Measurements from ENCODE around the gene PTMS.

The PTMS gene

GRCh38 chr12:6771509-6772330, 5.6 kb downstream of the PTMS start:
- no peak for DNase-seq (ENCODE audit: low read depth)

GRCh38 chr12:6772331-6772695, 6.2 kb downstream of the PTMS start, which contains the start of gene LAG3:
TSS of gene LAG3 (plus strand) at chr12:6772520. CDS start at chr12:6772853, 333 bp downstream.
- no peak for DNase-seq (ENCODE audit: low read depth)

- DNase-seq (ENCODE audit: low read depth) = no peak
Measured at GRCh38 chr12:6772726-6773589, 6.8 kb downstream of the PTMS start.

DNA sequence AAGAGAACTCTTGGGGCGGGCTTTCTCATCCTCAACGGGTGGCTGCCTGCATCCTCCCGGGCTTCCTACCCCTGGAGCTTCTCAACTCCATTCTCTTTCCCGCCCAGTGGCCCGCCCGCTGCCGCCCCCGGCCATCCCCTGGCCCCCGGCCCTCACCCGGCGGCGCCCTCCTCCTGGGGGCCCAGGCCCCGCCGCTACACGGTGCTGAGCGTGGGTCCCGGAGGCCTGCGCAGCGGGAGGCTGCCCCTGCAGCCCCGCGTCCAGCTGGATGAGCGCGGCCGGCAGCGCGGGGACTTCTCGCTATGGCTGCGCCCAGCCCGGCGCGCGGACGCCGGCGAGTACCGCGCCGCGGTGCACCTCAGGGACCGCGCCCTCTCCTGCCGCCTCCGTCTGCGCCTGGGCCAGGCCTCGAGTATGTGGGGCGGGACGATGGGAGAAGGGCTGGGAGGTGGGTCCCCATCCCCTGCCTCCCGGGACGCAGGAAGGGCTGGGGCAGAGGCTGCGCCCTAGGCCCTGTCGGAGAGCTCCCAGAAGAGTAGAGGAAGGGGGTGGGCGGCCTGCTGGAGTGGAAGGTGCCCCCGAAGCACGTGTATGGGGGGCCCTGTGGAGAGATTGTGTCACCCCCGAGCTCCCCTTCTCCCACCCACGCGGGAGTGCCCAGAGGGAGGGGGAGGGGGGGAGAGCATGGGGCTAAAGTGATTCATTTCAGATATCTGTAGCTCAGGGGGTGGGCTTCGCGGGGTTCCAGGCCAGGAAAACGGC, 7.6 kb downstream of the PTMS start:
- DNase-seq (ENCODE audit: low read depth) = no peak

- DNase-seq (ENCODE audit: low read depth) = no peak
Measured at GRCh38 chr12:6774499-6775062, 8.4 kb downstream of the PTMS start.

GRCh38 chr12:6775185-6776174, 9.3 kb downstream of the PTMS start:
- DNase-seq (ENCODE audit: low read depth) = no peak

DNA sequence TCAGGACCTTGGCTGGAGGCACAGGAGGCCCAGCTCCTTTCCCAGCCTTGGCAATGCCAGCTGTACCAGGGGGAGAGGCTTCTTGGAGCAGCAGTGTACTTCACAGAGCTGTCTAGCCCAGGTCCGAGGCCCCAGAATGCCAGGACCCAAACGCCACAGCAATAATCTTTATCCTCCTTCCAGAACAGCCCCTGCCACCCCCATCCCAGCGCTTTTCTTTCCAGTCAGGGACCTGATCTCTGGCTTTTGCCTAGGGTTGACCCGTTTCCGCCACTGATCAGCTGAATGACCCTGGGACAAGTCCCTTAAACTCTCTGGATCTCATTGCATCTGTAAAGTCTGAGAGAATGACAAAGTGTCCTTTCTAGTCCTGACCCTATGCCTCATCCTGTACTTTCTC, 11.2 kb downstream of the PTMS start:
- no peak for DNase-seq (ENCODE audit: low read depth)

DNA sequence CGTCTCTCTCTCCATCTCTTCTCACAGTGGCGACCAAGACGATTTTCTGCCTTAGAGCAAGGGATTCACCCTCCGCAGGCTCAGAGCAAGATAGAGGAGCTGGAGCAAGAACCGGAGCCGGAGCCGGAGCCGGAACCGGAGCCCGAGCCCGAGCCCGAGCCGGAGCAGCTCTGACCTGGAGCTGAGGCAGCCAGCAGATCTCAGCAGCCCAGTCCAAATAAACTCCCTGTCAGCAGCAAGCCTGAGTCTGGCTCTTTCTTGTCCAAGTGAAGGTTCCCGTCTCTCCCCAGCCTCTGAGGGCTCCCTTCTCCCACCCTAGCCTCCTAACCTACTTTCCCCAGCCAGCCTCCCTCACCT, 12.0 kb downstream of the PTMS start:
- no peak for DNase-seq (ENCODE audit: low read depth)

DNA sequence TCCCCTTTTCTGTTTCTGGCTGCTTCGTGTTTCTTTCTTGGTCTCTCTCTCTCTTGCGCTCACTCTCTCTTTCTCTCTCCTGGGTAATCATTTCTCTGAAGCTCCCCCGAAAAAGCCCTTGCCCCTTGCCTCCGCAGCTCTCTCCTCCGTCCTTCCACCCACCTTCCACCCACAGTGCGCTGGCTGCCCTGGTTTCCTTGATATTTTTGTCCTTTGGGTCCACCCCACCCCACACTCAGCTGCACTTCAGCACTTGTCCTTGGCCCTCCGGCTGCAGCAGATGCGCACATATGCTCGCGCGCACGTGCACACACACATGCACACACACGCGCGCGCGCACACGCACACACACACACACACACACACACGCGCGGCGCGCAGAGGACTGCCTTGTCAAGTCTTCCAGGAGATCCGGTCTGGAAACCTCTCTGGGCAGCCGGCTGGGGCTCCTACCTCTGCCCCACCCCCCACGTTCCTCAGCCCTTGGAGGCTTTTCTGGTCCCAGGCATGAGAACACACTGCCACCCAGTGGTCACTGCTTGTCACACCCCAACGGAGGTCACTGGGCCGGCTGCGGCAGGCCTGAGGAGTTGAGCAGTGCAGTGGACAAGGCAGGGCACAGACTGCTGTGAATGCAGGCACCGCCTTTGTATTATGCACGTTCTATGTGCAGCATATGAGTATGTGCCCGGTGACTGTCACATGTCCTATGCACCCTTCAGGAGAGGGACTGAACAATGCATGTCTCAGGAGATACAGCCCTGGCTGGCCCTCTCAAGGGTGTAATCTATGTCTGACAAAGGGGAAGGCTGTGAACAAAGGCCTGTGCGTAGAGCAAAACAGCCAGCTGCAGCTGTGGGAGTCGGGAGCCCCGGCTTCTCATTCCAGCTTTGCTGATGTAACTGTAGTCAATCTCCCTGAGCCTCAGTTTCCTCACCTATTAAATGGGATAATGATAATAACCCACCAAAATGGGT, 12.7 kb downstream of the PTMS start:
- peak; percentile 81 for DNase-seq (ENCODE audit: low read depth)

DNA sequence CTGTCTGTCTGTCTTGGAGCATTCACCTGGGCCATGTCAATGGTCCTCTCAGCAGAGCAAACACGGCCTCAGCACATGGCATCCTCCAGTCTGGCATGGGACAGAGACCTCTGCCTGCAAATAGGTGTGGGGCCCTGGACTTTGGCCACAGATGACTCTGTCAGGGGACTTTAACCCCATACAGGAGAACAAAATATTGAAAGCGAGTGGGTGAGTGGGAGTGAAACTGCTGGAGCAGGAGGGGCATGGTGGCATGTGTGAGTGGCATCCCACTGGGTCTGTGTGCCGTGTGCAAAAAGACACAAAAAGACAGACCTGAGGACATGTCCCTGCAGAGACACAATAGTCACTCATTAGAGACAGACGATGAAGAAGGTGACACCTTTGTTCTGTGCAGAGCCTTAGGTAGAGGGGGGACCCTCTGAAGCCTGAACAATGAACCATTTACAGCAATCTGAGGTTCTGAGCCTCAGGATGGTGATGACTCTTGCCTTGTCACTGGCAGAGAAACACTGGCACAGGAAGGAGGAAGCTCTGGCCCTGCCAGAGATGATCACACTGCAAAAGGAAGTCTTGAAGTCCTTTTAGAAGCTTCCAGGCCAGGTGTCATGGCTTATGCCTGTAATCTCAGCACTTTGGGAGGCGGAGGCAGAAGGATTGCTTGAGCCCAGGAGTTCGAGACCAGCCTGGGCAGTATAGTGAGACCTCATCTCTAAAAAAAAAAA, 13.7 kb downstream of the PTMS start:
- no peak for DNase-seq (ENCODE audit: low read depth)

DNA sequence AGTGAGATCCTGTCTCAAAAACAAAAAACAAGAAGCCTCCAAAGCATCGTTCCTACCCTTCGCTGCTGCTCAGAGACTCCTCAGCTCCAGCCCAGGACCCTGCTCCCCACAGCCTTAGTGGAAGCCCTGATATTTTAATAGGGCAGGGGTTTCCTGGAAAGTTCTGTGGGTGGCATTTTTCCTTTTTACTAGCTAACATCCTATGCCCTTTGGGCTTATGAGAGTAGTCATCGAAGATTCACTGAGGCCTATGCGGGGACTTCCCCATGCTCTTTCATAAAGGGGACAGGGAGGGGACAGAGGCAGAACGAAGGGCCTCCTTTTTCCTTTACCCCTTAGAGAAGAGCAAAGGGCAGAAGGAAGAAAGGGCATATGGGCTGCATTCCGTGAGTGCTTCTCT, 14.4 kb downstream of the PTMS start:
- no peak for DNase-seq (ENCODE audit: low read depth)

- no peak for DNase-seq (ENCODE audit: low read depth)
Measured at GRCh38 chr12:6782119-6782518, 16.0 kb downstream of the PTMS start.

- DNase-seq (ENCODE audit: low read depth) = no peak
Measured at GRCh38 chr12:6782850-6783566, 16.8 kb downstream of the PTMS start.

DNA sequence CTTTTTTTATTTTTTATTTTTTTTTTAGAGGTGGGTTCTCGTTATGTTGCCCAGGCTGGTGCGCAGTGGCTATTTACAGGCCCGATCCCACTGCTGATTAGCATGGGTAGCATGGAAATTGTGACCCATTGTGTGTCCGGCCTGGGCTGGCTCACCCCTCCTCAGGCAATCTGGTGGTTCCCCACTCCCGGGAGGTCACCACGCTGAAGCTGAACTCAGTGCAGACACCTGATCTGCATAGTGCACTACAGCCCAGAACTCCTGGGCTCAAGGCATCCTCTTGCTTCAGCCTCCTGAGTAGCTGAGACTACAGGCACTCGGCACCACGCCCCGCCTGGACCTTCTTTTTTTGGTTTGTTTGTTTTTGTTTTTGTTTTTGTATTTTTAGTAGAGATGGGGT, 17.7 kb downstream of the PTMS start:
- no peak for DNase-seq (ENCODE audit: low read depth)

- no peak for DNase-seq (ENCODE audit: low read depth)
Measured at GRCh38 chr12:6784296-6784695, 18.1 kb downstream of the PTMS start.

DNA sequence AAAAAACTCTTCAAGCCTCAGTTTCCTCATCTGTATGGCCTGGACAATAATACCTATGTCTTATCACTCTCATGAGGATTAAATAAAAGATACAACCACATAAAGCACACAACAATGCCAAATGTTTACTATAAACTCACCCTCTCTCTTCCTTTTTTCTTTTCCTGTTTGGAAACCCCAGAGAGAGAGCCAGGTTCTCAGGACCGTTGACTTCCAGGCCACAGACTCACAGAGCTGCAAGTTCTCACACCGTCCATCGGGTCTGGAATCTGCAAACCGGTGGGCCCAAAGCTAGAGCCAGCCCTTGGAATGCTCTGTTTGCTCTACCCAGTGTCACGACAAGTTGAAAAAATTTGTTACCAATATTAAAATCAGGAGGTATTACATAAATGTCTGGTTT, 18.6 kb downstream of the PTMS start:
- no peak for DNase-seq (ENCODE audit: low read depth)

GRCh38 chr12:6786416-6787094, 20.4 kb downstream of the PTMS start:
- DNase-seq (ENCODE audit: low read depth) = no peak

DNA sequence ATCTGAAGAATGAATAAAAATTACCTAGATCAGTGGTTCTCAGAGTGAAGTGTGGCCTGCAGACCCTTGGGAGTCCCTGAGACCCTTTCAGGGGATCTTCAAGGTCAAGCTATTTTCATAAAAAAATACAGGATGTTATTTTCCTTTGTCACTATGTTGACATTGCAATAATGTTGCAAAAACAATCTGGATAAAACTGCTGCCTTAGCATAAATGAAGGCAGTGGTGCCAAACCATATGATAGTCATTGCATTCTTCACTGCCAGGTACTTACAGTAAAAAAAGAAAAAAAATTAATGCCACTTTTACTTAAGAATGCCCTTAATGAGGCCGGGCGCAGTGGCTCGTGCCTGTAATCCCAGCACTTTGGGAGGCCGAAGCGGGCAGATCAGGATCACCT, 21.1 kb downstream of the PTMS start:
- DNase-seq (ENCODE audit: low read depth) = no peak
